Measurements from ENCODE around the gene TOX3.

GRCh38 chr16:52469091-52469490 lies 77.9 kb downstream of the TOX3 start:
- TF ChIP-seq CTCF (IDR thresholded peaks at IDR 0.05) = no peak
- no peak for TF ChIP-seq POLR2AphosphoS5 (IDR thresholded peaks at IDR 0.05)
- TF ChIP-seq EP300 (IDR thresholded peaks at IDR 0.05) = no peak
